Measurements from ENCODE around the gene ZNF101. TPM values are rescaled to one million over a fixed set of nuclear protein-coding genes. Genes with fewer than 3 reads are reported as not detected.
"Not testable (repeated sequence)": the region's sequence is repeated elsewhere in the genome, so short reads cannot be mapped to it uniquely, and the experiment has no call there.

ZNF101 gene
- total and polyA plus RNA-seq, 9 of the 15 experiments (the other 6 are each of a cell fraction or from before 2014, with no cell fraction given): 9.6 to 20.3 (median 12.4) TPM

DNA sequence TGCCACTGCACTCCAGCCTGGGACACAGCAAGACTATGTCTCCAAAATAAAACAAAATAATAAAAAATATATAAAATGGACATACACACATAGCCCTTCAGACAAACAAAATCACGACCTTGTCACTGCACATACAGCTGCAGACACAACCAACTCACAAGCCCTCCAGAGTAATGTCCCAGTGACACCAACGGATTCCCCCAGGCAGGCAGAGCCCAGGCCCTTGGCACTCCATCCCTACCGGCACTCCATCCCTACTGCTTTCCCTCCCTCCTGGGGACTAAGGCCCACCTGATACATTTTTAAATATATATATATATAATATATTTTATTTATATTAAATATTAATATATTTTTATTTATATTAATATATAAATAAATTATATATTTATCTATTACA, 18.5 kb downstream of the ZNF101 start:
- H3K27me3 ChIP-seq (ENCODE audit: control insufficient read depth in 2 of 2, insufficient read depth in 2 of 2, low read length in 2 of 2): no peaks in the 10 kb centered on the region
- H3K4me3 ChIP-seq: no peak overlapping the region
- no TSS peak for BruUV-seq (replicated peaks)
- H3K9me3 ChIP-seq (replicated peaks; ENCODE audit: control insufficient read depth, insufficient read depth, low read depth, low read length): no peaks in the 10 kb centered on the region
- DNase-seq (ENCODE audit: extremely low read depth in 1 of 4, low spot score in 3 of 4): peak in 3 of 4 experiments; percentile 21 to 41 (median 30)
- no peaks in the 10 kb centered on the region for H3K9me1 ChIP-seq (ENCODE audit: control insufficient read depth, insufficient read depth, low read length)
- H3K36me3 ChIP-seq (ENCODE audit: control insufficient read depth, insufficient read depth, low read length): no peaks in the 10 kb centered on the region
- no peak overlapping the region for H3K4me2 ChIP-seq (ENCODE audit: insufficient read depth, low read length)
- POLR2A ChIA-PET: interaction anchor here (1.0 kb wide), 1 partner anchor 14 kb away, joined by 3 read pairs; no protein-coding TSS in a partner anchor
- intact Hi-C loops (cut with micrococcal nuclease): no loop called here
- H4K20me1 ChIP-seq (replicated peaks; ENCODE audit: control insufficient read depth, insufficient read depth, low read length): no peaks in the 10 kb centered on the region
- 44% methylated on average over 3 of the region's 3 CpGs for WGBS (ENCODE audit: insufficient coverage, low coverage, missing lambda C conversion rate)
- H3K9ac ChIP-seq (ENCODE audit: insufficient read depth in 1 of 2, low read depth in 2 of 2, low read length in 2 of 2): no peak overlapping the region
- FAIRE-seq: no peak
- no peak overlapping the region for H3K27ac ChIP-seq (ENCODE audit: extremely low read depth, low read depth, low read length)
- TF ChIP-seq ZNF197 (CRISPR knock-in tag; IDR thresholded peaks at IDR 0.05; ENCODE audit: low read depth): no peak
- no peak overlapping the region for H2AFZ ChIP-seq (ENCODE audit: low read depth, low read length)
- peak; percentile 70 for ATAC-seq
- H3K79me2 ChIP-seq (ENCODE audit: control insufficient read depth, insufficient read depth, low read length): no peaks in the 10 kb centered on the region
- no peaks in the 10 kb centered on the region for H3K4me1 ChIP-seq (replicated peaks in 1 of 2; ENCODE audit: control insufficient read depth in 2 of 2, insufficient read depth in 2 of 2, low read length in 2 of 2)
- CTCF ChIA-PET (ENCODE audit: low intra/inter-chr PET ratio): no interaction called here
- in situ Hi-C loops (cut with MboI): no loop called here

DNA sequence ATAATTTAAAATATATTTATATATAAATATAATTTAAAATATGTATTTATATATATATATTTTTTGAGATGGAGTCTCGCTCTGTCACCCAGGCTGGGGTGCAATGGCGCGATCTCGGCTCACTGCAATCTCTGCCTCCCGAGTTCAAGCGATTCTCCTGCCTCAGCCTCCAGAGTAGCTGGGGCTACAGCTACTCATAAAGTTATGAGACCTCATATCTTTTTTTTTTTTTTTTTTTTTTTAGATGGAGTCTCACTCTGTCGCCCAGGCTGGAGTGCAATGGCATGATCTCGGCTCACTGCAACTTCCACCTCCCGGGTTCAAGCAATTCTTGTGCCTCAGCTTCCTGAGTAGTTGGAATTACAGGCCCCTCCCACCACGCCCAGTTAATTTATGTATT, 20.4 kb downstream of the ZNF101 start:
- POLR2A ChIA-PET; H3K4me2 ChIP-seq (ENCODE audit: insufficient read depth, low read length); H2AFZ ChIP-seq (ENCODE audit: low read depth, low read length); H3K4me3 ChIP-seq; CTCF ChIA-PET (ENCODE audit: low intra/inter-chr PET ratio); in situ Hi-C loops (cut with MboI); FAIRE-seq; H3K9me1 ChIP-seq (ENCODE audit: control insufficient read depth, insufficient read depth, low read length); H3K4me1 ChIP-seq (replicated peaks in 1 of 2; ENCODE audit: control insufficient read depth in 2 of 2, insufficient read depth in 2 of 2, low read length in 2 of 2); H3K27me3 ChIP-seq (ENCODE audit: control insufficient read depth in 2 of 2, insufficient read depth in 2 of 2, low read length in 2 of 2); H3K9ac ChIP-seq (ENCODE audit: insufficient read depth in 1 of 2, low read depth in 2 of 2, low read length in 2 of 2); H3K9me3 ChIP-seq (replicated peaks; ENCODE audit: control insufficient read depth, insufficient read depth, low read depth, low read length); DNase-seq (ENCODE audit: extremely low read depth in 1 of 4, low spot score in 3 of 4); H4K20me1 ChIP-seq (replicated peaks; ENCODE audit: control insufficient read depth, insufficient read depth, low read length); intact Hi-C loops (cut with micrococcal nuclease); BruUV-seq (replicated peaks); H3K36me3 ChIP-seq (ENCODE audit: control insufficient read depth, insufficient read depth, low read length); H3K27ac ChIP-seq (ENCODE audit: extremely low read depth, low read depth, low read length); ATAC-seq; H3K79me2 ChIP-seq (ENCODE audit: control insufficient read depth, insufficient read depth, low read length); TF ChIP-seq ZBTB40 (IDR thresholded peaks at IDR 0.05): not testable (repeated sequence)
- WGBS (ENCODE audit: insufficient coverage, low coverage, missing lambda C conversion rate): 76% methylated on average over 9 of the region's 10 CpGs
- TF ChIP-seq, protein P1, sequence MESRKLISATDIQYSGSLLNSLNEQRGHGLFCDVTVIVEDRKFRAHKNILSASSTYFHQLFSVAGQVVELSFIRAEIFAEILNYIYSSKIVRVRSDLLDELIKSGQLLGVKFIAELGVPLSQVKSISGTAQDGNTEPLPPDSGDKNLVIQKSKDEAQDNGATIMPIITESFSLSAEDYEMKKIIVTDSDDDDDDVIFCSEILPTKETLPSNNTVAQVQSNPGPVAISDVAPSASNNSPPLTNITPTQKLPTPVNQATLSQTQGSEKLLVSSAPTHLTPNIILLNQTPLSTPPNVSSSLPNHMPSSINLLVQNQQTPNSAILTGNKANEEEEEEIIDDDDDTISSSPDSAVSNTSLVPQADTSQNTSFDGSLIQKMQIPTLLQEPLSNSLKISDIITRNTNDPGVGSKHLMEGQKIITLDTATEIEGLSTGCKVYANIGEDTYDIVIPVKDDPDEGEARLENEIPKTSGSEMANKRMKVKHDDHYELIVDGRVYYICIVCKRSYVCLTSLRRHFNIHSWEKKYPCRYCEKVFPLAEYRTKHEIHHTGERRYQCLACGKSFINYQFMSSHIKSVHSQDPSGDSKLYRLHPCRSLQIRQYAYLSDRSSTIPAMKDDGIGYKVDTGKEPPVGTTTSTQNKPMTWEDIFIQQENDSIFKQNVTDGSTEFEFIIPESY (CRISPR knock-in tag; IDR thresholded peaks at IDR 0.05): peak; percentile 49; the same call in 1 of the 2 replicates
- peak; percentile 74 for TF ChIP-seq ZBTB40 (CRISPR knock-in tag; IDR thresholded peaks at IDR 0.05)
